ENCODE data around the gene PRMT7. TPM values are rescaled to one million over a fixed set of nuclear protein-coding genes. Genes with fewer than 3 reads are reported as not detected.

PRMT7 gene
- total and polyA plus RNA-seq, 2 donors (not counting 1 experiment from before 2014, with no cell fraction given): 76.9 to 80.4 TPM

GRCh38 chr16:68380676-68381362 is 70.0 kb downstream of the PRMT7 start:
- H4K20me1 ChIP-seq (ENCODE audit: control insufficient read depth, insufficient read depth, low read length, poor library complexity, severe bottlenecking): no peaks in the 10 kb centered on the region
- Mint-ChIP-seq H3K27me3 (no peaks in the 10 kb centered on the region), H3K27ac (peak overlapping the region; percentile 89), H3K4me3 (peak overlapping the region; percentile 13), H3K4me1 (peaks cover 63% of the 10 kb centered on the region), H3K9me3 (ENCODE audit: insufficient read depth) (no peaks in the 10 kb centered on the region)
- no peak overlapping the region for H2AFZ ChIP-seq (ENCODE audit: insufficient read depth, low read depth, low read length, poor library complexity, severe bottlenecking)
- H3K9ac ChIP-seq (ENCODE audit: low read length): no peak overlapping the region
- TF ChIP-seq CTCF (IDR thresholded peaks at IDR 0.05): no peak
- TF ChIP-seq EZH2 (IDR thresholded peaks at IDR 0.05; ENCODE audit: borderline replicate concordance, insufficient read depth, low read depth, low read length, poor library complexity, severe bottlenecking): no peak
- 98% methylated on average over 5 of the region's 10 CpGs for WGBS (ENCODE audit: insufficient coverage)
- no peaks in the 10 kb centered on the region for H3K36me3 ChIP-seq (replicated peaks in 1 of 2; ENCODE audit: control extremely low read depth in 1 of 2, control insufficient read depth in 1 of 2, extremely low read depth in 1 of 2, insufficient read depth in 2 of 2, low read length in 1 of 2)
- peaks cover 0 to 2% (median 0%) of the 10 kb centered on the region in 4 experiments for H3K27me3 ChIP-seq (replicated peaks in 1 of 4; ENCODE audit: control extremely low read depth in 1 of 4, control insufficient read depth in 3 of 4, insufficient read depth in 4 of 4, low read length in 3 of 4)
- H3K79me2 ChIP-seq (ENCODE audit: control insufficient read depth, insufficient read depth, low read length): no peaks in the 10 kb centered on the region
- peak overlapping the region; percentile 63 for H3K4me2 ChIP-seq (replicated peaks; ENCODE audit: low read depth, low read length, poor library complexity, severe bottlenecking)
- H3K27ac ChIP-seq (ENCODE audit: low read length in 2 of 2): no peak overlapping the region
- CTCF ChIA-PET: interaction anchor here (2.8 kb wide), 1 partner anchor 8 kb away, joined by 9 read pairs; no protein-coding TSS in a partner anchor
- intact Hi-C loops (cut with micrococcal nuclease): no loop called here
- no peaks in the 10 kb centered on the region for H3K9me3 ChIP-seq (ENCODE audit: control extremely low read depth in 1 of 3, control insufficient read depth in 2 of 3, insufficient read depth in 1 of 3, low read length in 2 of 3)
- peaks cover 47 to 78% of the 10 kb centered on the region in 2 donors for H3K4me1 ChIP-seq (ENCODE audit: control insufficient read depth in 2 of 2, insufficient read depth in 2 of 2, low read length in 2 of 2)
- H3K4me3 ChIP-seq (ENCODE audit: control extremely low read depth in 1 of 5, extremely low read depth in 1 of 5, insufficient read depth in 1 of 5, low read depth in 2 of 5, low read length in 4 of 5): no peak overlapping the region
- ATAC-seq (ENCODE audit: low read depth) (no peak), DNase-seq (no peak)
- POLR2A ChIA-PET: no interaction called here

GRCh38 chr16:68381363-68381724 is 70.5 kb downstream of the PRMT7 start:
- peak overlapping the region; percentile 89 for H3K27ac Mint-ChIP-seq
- peaks cover 63% of the 10 kb centered on the region for H3K4me1 Mint-ChIP-seq
- intact Hi-C loops (cut with micrococcal nuclease): no loop called here

More at GRCh38 chr16:68381363-68381724, 70.5 kb downstream of the PRMT7 start:
- H3K4me1 ChIP-seq (ENCODE audit: control insufficient read depth in 2 of 2, insufficient read depth in 2 of 2, low read length in 2 of 2): peaks cover 47 to 80% of the 10 kb centered on the region in 2 donors
- Mint-ChIP-seq H3K4me3 (peak overlapping the region; percentile 68), H3K9me3 (ENCODE audit: insufficient read depth) (no peaks in the 10 kb centered on the region), H3K27me3 (no peaks in the 10 kb centered on the region)
- POLR2A ChIA-PET: no interaction called here
- ATAC-seq (ENCODE audit: low read depth) (no peak), DNase-seq (no peak)
- H3K27ac ChIP-seq (ENCODE audit: low read length in 2 of 2): peak overlapping the region in 1 of 2 donors; percentile 9
- peaks cover 0 to 2% (median 0%) of the 10 kb centered on the region in 4 experiments for H3K27me3 ChIP-seq (replicated peaks in 1 of 4; ENCODE audit: control extremely low read depth in 1 of 4, control insufficient read depth in 3 of 4, insufficient read depth in 4 of 4, low read length in 3 of 4)
- no peak overlapping the region for H2AFZ ChIP-seq (ENCODE audit: insufficient read depth, low read depth, low read length, poor library complexity, severe bottlenecking)
- H3K79me2 ChIP-seq (ENCODE audit: control insufficient read depth, insufficient read depth, low read length): no peaks in the 10 kb centered on the region
- H3K36me3 ChIP-seq (replicated peaks in 1 of 2; ENCODE audit: control extremely low read depth in 1 of 2, control insufficient read depth in 1 of 2, extremely low read depth in 1 of 2, insufficient read depth in 2 of 2, low read length in 1 of 2): no peaks in the 10 kb centered on the region
- CTCF ChIA-PET: interaction anchor here (2.8 kb wide), 1 partner anchor 9 kb away, joined by 9 read pairs; no protein-coding TSS in a partner anchor
- H3K4me3 ChIP-seq (ENCODE audit: control extremely low read depth in 1 of 5, extremely low read depth in 1 of 5, insufficient read depth in 1 of 5, low read depth in 2 of 5, low read length in 4 of 5): no peak overlapping the region
- no peak overlapping the region for H3K9ac ChIP-seq (ENCODE audit: low read length)
- H4K20me1 ChIP-seq (ENCODE audit: control insufficient read depth, insufficient read depth, low read length, poor library complexity, severe bottlenecking): no peaks in the 10 kb centered on the region
- TF ChIP-seq CTCF (IDR thresholded peaks at IDR 0.05) (no peak), EZH2 (IDR thresholded peaks at IDR 0.05; ENCODE audit: borderline replicate concordance, insufficient read depth, low read depth, low read length, poor library complexity, severe bottlenecking) (no peak)
- H3K9me3 ChIP-seq (ENCODE audit: control extremely low read depth in 1 of 3, control insufficient read depth in 2 of 3, insufficient read depth in 1 of 3, low read length in 2 of 3): no peaks in the 10 kb centered on the region
- WGBS (ENCODE audit: insufficient coverage): 97% methylated on average over 3 of the region's 7 CpGs
- H3K4me2 ChIP-seq (replicated peaks; ENCODE audit: low read depth, low read length, poor library complexity, severe bottlenecking): peak overlapping the region; percentile 63
